Lower leg skin (tissue), 3 donors: ENCODE data around the gene HEMGN.
"Not testable (repeated sequence)": the region's sequence is repeated elsewhere in the genome, so short reads cannot be mapped to it uniquely, and the experiment has no call there.

Source experiments
- POLR2A ChIP-seq, 2 donors: fragments of 450-650 bp; IDR thresholded peaks; one replicate each; pipeline ENCODE4 v1.6.1; 2016 to 2017; ENCODE audit warnings: antibody characterized with exemption in 2 of 2, mild to moderate bottlenecking in 1 of 2, moderate library complexity in 1 of 2
- TF ChIP-seq, protein P1 (sequence below), 3 donors: fragments of 450-650 bp; IDR thresholded peaks; one replicate each; pipeline ENCODE4 v1.5.1; 2016; ENCODE audit warnings: antibody characterized with exemption in 3 of 3, mild to moderate bottlenecking in 3 of 3, moderate library complexity in 2 of 3

DNA sequence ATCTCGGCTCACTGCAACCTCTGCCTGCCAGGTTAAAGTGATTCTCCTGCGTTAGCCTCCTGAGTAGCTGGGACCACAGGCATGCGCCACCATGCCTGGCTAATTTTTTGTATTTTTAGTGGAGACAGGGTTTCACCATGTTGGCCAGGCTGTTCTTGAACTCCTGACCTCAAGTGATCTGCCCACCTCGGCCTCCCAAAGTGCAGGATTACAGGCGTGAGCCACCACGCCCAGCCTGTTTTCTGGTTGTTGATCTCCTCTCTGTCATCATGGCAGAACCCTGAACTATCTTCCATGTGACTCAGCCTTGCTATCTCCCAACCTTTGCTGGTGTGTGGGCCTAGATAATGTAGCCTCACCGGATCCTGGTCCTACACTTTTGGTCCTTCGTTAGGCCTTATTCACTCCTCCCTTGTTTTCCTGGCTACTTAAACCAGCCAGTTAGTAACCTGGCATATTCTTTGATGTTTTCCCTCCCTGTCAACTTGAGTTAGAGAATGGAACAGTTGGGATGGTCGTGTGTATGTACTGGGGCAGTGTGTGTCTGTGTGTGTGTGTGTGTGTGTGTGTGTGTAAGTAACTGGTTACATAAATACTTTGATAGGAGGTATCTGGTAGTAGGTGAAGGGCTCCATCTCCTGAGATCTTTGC is 22.8 kb upstream of the HEMGN start:
- TF ChIP-seq, protein P1, sequence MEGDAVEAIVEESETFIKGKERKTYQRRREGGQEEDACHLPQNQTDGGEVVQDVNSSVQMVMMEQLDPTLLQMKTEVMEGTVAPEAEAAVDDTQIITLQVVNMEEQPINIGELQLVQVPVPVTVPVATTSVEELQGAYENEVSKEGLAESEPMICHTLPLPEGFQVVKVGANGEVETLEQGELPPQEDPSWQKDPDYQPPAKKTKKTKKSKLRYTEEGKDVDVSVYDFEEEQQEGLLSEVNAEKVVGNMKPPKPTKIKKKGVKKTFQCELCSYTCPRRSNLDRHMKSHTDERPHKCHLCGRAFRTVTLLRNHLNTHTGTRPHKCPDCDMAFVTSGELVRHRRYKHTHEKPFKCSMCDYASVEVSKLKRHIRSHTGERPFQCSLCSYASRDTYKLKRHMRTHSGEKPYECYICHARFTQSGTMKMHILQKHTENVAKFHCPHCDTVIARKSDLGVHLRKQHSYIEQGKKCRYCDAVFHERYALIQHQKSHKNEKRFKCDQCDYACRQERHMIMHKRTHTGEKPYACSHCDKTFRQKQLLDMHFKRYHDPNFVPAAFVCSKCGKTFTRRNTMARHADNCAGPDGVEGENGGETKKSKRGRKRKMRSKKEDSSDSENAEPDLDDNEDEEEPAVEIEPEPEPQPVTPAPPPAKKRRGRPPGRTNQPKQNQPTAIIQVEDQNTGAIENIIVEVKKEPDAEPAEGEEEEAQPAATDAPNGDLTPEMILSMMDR (IDR thresholded peaks at IDR 0.05) = not testable (repeated sequence)
- not testable (repeated sequence) for TF ChIP-seq POLR2A (IDR thresholded peaks at IDR 0.05)
